GM18519 (cell line): ENCODE data around the gene DCAF6.

Source experiments
- ATAC-seq: cut with Tn5 transposase; IDR thresholded peaks from one replicate; pipeline ENCODE4 v1.9.1; 2021; ENCODE audit warnings: mild to moderate bottlenecking, moderate library complexity; ENCODE audit not compliant: unreplicated experiment, low FRiP score

The DCAF6 gene

GRCh38 chr1:167949785-167950184, 13.3 kb downstream of the DCAF6 start:
- no peak for ATAC-seq

- no peak for ATAC-seq
Measured at GRCh38 chr1:167950569-167950968, 14.1 kb downstream of the DCAF6 start.

GRCh38 chr1:167955915-167956314, 19.4 kb downstream of the DCAF6 start:
- no peak for ATAC-seq

- no peak for ATAC-seq
Measured at GRCh38 chr1:167957710-167958109, 21.2 kb downstream of the DCAF6 start.

- no peak for ATAC-seq
Measured at GRCh38 chr1:167964646-167965045, 28.2 kb downstream of the DCAF6 start.

GRCh38 chr1:167966050-167966449, 29.6 kb downstream of the DCAF6 start:
- no peak for ATAC-seq

- no peak for ATAC-seq
Measured at GRCh38 chr1:167968569-167968968, 32.1 kb downstream of the DCAF6 start.

GRCh38 chr1:167973832-167974231, 37.3 kb downstream of the DCAF6 start:
- no peak for ATAC-seq

GRCh38 chr1:167974698-167975097, 38.2 kb downstream of the DCAF6 start:
- no peak for ATAC-seq

- ATAC-seq, result no peak
Measured at GRCh38 chr1:167977245-167977644, 40.8 kb downstream of the DCAF6 start.

GRCh38 chr1:167981933-167982332, 45.5 kb downstream of the DCAF6 start:
- no peak for ATAC-seq

- no peak for ATAC-seq
Measured at GRCh38 chr1:167983797-167984420, 47.4 kb downstream of the DCAF6 start.

GRCh38 chr1:167984886-167985489, 48.5 kb downstream of the DCAF6 start:
- ATAC-seq, result no peak

GRCh38 chr1:167987174-167987573, 50.7 kb downstream of the DCAF6 start:
- no peak for ATAC-seq

- no peak for ATAC-seq
Measured at GRCh38 chr1:167991546-167991945, 55.1 kb downstream of the DCAF6 start.

- ATAC-seq, result no peak
Measured at GRCh38 chr1:167993720-167994119, 57.2 kb downstream of the DCAF6 start.

GRCh38 chr1:167994560-167994959, 58.1 kb downstream of the DCAF6 start:
- ATAC-seq, result no peak

GRCh38 chr1:167995038-167995437, 58.6 kb downstream of the DCAF6 start:
- no peak for ATAC-seq

- ATAC-seq, result no peak
Measured at GRCh38 chr1:167996266-167996665, 59.8 kb downstream of the DCAF6 start.

GRCh38 chr1:167997037-167997575, 60.6 kb downstream of the DCAF6 start:
- ATAC-seq, result no peak

GRCh38 chr1:167999877-168000276, 63.4 kb downstream of the DCAF6 start:
- ATAC-seq, result no peak

- no peak for ATAC-seq
Measured at GRCh38 chr1:168000656-168001055, 64.2 kb downstream of the DCAF6 start.
